ENCODE data around the gene GSTT2.
"Not testable (repeated sequence)": the region's sequence is repeated elsewhere in the genome, so short reads cannot be mapped to it uniquely, and the experiment has no call there.

Gene GSTT2

DNA sequence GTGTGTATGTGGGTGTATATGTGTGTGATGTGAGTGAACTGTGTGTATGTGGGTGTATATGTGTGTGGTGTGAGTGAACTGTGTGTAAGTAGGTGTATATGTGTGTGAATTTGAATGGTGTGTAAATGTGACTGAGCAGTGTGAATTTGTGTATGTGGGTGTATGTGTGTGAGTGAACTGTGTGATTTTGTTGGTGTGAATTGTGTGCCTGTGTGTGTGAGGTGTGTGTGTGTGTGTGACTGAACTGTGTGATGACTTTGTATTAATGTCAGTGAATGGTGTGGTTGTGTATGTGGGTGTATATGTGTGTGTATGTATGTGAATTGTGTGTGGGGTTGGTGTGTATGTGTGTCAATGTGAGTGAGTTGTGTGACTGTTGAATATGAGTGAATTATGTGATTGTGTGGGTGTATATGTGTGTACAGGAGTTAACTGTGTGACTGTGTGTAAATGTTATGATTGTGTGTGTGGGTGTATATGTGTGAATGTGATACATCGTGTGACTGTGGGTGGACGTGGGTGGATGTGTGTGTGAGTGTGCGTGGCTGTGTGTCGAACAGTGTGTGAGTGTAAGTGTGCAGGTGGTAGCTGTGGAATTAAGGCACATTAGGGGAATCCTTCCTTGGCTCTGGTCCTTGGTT, 6.7 kb downstream of the GSTT2 start:
- not testable (repeated sequence) for H3K36me3 ChIP-seq (replicated peaks); H3K27me3 ChIP-seq (ENCODE audit: low read depth); DNase-seq (ENCODE audit: low spot score in 2 of 2); H3K4me3 ChIP-seq; H3K9me3 ChIP-seq; H3K4me1 ChIP-seq
- in situ Hi-C loops (cut with MboI; ENCODE audit: low sequenced_read_pairs) = loop anchor here (5.0 to 10.0 kb wide), 2 partner anchors 34 to 188 kb away; no protein-coding TSS in a partner anchor

DNA sequence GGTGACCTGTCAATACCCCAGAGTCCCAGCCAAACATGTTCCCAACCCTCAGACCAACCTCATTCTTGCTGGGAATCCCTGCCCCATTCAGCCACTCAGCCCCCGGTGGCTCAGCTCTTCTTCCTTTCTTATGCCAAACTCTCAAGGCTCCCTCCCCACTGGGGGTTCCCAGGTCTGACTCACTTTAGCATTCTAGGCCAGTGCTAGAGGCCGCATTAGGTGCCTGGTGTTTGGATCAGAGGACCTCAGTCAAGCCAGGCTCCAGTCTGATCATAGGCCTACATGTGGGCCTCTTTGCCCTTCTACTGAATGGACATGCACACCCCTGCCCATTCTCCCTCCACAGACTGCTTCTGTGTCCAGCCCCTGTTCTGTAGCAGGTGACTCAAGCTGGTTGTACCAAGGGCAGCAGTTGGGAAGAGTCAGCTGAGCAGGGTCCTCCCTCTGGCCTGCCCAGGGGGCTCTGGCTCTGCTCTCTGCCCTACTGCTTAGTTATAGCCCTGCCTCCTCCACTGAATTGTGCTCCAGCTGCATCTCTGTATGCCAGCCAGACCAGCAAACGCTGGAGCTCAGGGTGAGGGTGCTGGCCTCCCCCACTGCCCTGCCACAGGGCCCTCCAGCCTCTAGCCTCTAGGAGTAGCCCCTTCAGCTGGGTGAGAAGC, 9.8 kb downstream of the GSTT2 start:
- H3K36me3 ChIP-seq (replicated peaks); H3K9me3 ChIP-seq; DNase-seq (ENCODE audit: low spot score in 2 of 2); H3K4me3 ChIP-seq; H3K27me3 ChIP-seq (ENCODE audit: low read depth); H3K4me1 ChIP-seq: not testable (repeated sequence)
- in situ Hi-C loops (cut with MboI; ENCODE audit: low sequenced_read_pairs) = loop anchor here (5.0 to 10.0 kb wide), 2 partner anchors 37 to 185 kb away; no protein-coding TSS in a partner anchor

GRCh38 chr22:23993080-23993479, 13.1 kb downstream of the GSTT2 start:
- DNase-seq (ENCODE audit: low spot score in 2 of 2); in situ Hi-C loops (cut with MboI; ENCODE audit: low sequenced_read_pairs); H3K27me3 ChIP-seq (ENCODE audit: low read depth); H3K36me3 ChIP-seq (replicated peaks); H3K4me3 ChIP-seq; H3K9me3 ChIP-seq; H3K4me1 ChIP-seq: not testable (repeated sequence)

DNA sequence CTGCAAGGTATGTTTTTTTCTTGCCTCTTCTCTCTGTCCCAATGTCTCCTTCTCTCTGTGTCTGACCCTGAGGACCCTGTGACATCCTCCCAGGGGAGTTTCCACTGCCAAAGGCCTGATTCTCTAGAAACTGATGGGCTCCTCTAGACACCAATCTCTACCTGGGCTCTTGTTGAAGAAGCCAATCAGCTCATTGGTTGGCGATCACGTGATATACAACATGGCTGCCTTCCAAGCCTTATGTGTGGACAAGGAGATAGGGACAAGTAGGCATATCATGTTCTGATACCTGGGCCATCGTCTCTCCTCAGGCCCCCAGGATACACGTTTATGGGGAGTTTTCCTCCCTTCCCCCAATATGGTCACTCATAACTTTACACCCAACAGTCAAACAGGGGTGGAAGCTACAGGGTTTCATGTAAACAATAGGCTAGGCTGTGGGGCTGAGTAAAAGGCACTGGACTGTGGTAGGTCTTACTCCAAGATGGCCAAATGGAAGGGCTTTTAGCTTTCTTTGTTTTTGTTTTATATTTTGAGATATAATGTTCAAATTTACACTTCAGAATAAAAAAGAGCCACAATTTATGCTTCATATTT, 13.7 kb downstream of the GSTT2 start:
- DNase-seq (ENCODE audit: low spot score in 2 of 2); H3K36me3 ChIP-seq (replicated peaks); H3K4me3 ChIP-seq; H3K27me3 ChIP-seq (ENCODE audit: low read depth); H3K9me3 ChIP-seq; H3K4me1 ChIP-seq; in situ Hi-C loops (cut with MboI; ENCODE audit: low sequenced_read_pairs): not testable (repeated sequence)

GRCh38 chr22:23997092-23997491, 17.2 kb downstream of the GSTT2 start:
- no peak for DNase-seq (ENCODE audit: low spot score in 2 of 2)
- Histone ChIP-seq H3K4me1 (no peaks in the 10 kb centered on the region), H3K4me3 (no peak overlapping the region), H3K27me3 (ENCODE audit: low read depth) (no peaks in the 10 kb centered on the region), H3K9me3 (no peaks in the 10 kb centered on the region), H3K36me3 (replicated peaks) (no peaks in the 10 kb centered on the region)
- in situ Hi-C loops (cut with MboI; ENCODE audit: low sequenced_read_pairs) = no loop called here

- H3K36me3 ChIP-seq (replicated peaks); H3K4me3 ChIP-seq; in situ Hi-C loops (cut with MboI; ENCODE audit: low sequenced_read_pairs); H3K4me1 ChIP-seq; H3K27me3 ChIP-seq (ENCODE audit: low read depth); H3K9me3 ChIP-seq; DNase-seq (ENCODE audit: low spot score in 2 of 2): not testable (repeated sequence)
Measured at GRCh38 chr22:23999779-24000178, 19.8 kb downstream of the GSTT2 start.

DNA sequence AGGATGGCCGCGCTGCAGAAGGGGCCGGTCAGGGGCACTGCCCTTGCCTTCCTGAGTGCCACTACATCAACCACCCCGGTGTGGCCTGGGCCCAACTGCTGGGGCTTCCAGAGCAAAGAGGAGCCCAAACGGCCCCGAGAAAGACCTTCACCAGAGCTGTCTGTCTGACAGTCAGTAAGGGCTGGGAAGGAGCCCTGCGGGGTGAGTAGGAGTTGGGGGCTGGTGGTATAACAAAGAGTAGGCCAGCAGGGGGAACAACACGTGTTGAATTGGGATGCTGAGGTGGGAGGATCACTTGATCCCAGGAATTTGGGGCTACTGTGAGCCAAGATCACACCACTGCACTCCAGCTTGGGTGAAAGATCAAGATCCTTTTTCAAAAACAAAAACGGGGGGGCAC, 21.4 kb downstream of the GSTT2 start:
- no peaks in the 10 kb centered on the region for H3K9me3 ChIP-seq
- in situ Hi-C loops (cut with MboI; ENCODE audit: low sequenced_read_pairs) = no loop called here
- H3K27me3 ChIP-seq (ENCODE audit: low read depth) = no peaks in the 10 kb centered on the region
- no peaks in the 10 kb centered on the region for H3K36me3 ChIP-seq (replicated peaks)
- H3K4me3 ChIP-seq = no peak overlapping the region
- no peaks in the 10 kb centered on the region for H3K4me1 ChIP-seq
- no peak for DNase-seq (ENCODE audit: low spot score in 2 of 2)

- no peaks in the 10 kb centered on the region for H3K4me1 ChIP-seq
- DNase-seq (ENCODE audit: low spot score in 2 of 2) = no peak
- no peak overlapping the region for H3K4me3 ChIP-seq
- in situ Hi-C loops (cut with MboI; ENCODE audit: low sequenced_read_pairs) = no loop called here
- no peaks in the 10 kb centered on the region for H3K36me3 ChIP-seq (replicated peaks)
- H3K9me3 ChIP-seq = no peaks in the 10 kb centered on the region
- no peaks in the 10 kb centered on the region for H3K27me3 ChIP-seq (ENCODE audit: low read depth)
Measured at GRCh38 chr22:24002272-24002671, 22.3 kb downstream of the GSTT2 start.

- H3K4me3 ChIP-seq = no peak overlapping the region
- in situ Hi-C loops (cut with MboI; ENCODE audit: low sequenced_read_pairs) = no loop called here
Measured at GRCh38 chr22:24002851-24003250, 22.9 kb downstream of the GSTT2 start.

GRCh38 chr22:24003887-24004286, 24.0 kb downstream of the GSTT2 start:
- Histone ChIP-seq H3K4me1 (no peaks in the 10 kb centered on the region), H3K36me3 (replicated peaks) (no peaks in the 10 kb centered on the region), H3K4me3 (no peak overlapping the region), H3K9me3 (no peaks in the 10 kb centered on the region), H3K27me3 (ENCODE audit: low read depth) (no peaks in the 10 kb centered on the region)
- no peak for DNase-seq (ENCODE audit: low spot score in 2 of 2)
- in situ Hi-C loops (cut with MboI; ENCODE audit: low sequenced_read_pairs) = no loop called here

More at GRCh38 chr22:24002851-24003250, 22.9 kb downstream of the GSTT2 start:
- no peaks in the 10 kb centered on the region for H3K27me3 ChIP-seq (ENCODE audit: low read depth)
- DNase-seq (ENCODE audit: low spot score in 2 of 2) = no peak
- no peaks in the 10 kb centered on the region for H3K9me3 ChIP-seq
- no peaks in the 10 kb centered on the region for H3K36me3 ChIP-seq (replicated peaks)
- H3K4me1 ChIP-seq = no peaks in the 10 kb centered on the region

- H3K36me3 ChIP-seq (replicated peaks) = no peaks in the 10 kb centered on the region
- H3K9me3 ChIP-seq = no peaks in the 10 kb centered on the region
- in situ Hi-C loops (cut with MboI; ENCODE audit: low sequenced_read_pairs) = no loop called here
- H3K4me3 ChIP-seq = no peak within 1 kb of the TSS
- no peaks in the 10 kb centered on the region for H3K27me3 ChIP-seq (ENCODE audit: low read depth)
- DNase-seq (ENCODE audit: low spot score in 2 of 2) = no peak
- no peaks in the 10 kb centered on the region for H3K4me1 ChIP-seq
Measured at GRCh38 chr22:24005201-24005600, 25.3 kb downstream of the GSTT2 start, which contains the start of gene GSTT4. TSS of gene GSTT4 (minus strand) at chr22:24005453. CDS start at chr22:24005356, 97 bp downstream.

DNA sequence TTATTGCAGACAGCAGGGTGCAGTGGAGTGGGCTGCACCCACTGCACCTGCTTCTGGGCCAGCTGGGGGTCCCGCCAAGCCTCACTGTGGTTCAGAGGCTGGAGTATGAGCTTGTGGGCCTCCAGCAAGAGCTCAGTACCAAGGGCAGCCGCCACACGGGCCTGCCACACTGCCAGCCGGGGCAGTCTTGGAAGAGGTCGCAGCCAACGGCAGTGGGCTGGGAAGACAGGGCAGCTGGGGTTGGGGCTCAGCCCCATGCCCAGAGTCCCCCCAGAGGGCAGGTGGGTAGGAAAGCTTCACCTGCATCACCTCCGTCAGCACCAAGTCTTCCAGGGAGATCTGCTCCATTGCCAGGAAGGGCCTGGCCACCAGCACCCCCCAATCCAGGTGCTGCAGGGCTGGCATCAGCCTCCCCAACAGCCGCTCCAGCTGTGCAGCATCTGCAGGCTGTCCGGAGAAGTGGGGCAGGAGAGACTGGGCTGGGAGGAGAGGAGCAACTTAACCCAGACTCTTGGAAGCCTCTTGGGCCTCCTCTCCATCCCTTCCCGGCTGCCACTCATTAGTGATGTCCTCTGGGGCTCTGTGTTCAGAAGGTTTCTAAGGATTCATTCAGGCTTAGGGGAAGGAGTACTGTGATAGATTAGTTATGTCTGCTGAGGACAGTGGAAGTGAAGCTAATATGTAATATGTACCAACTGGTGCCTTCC, 26.4 kb downstream of the GSTT2 start:
- in situ Hi-C loops (cut with MboI; ENCODE audit: low sequenced_read_pairs) = no loop called here
- Histone ChIP-seq H3K4me3 (no peak overlapping the region), H3K4me1 (no peaks in the 10 kb centered on the region), H3K27me3 (ENCODE audit: low read depth) (no peaks in the 10 kb centered on the region), H3K9me3 (no peaks in the 10 kb centered on the region), H3K36me3 (replicated peaks) (no peaks in the 10 kb centered on the region; the same call in 1 of the 2 replicates)
- DNase-seq (ENCODE audit: low spot score in 2 of 2) = no peak

DNA sequence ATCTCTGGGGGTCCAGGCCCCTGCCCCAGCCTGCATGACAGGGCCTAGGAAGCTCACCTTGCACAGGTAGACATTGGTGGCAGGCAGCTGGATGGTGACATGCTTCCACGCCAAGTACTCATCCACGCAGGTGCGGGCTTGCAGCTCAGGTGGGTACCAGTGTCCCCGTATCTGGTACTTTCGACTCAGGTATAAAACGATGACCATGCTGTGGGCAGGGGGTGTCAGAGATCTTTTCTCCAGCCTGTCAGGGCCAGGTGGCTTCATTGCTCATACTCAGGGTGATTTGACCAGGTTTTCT, 26.9 kb downstream of the GSTT2 start:
- in situ Hi-C loops (cut with MboI; ENCODE audit: low sequenced_read_pairs) = no loop called here
- no peak for DNase-seq (ENCODE audit: low spot score in 2 of 2)

More for the DNA sequence above, 26.9 kb downstream of the GSTT2 start:
- Histone ChIP-seq H3K9me3 (no peaks in the 10 kb centered on the region), H3K4me3 (no peak overlapping the region), H3K27me3 (ENCODE audit: low read depth) (no peaks in the 10 kb centered on the region), H3K36me3 (replicated peaks) (no peaks in the 10 kb centered on the region; the same call in 1 of the 2 replicates), H3K4me1 (no peaks in the 10 kb centered on the region; the same call in 1 of the 2 replicates)
